GM21447 (cell line): ENCODE measurements around the gene RARRES2.
"Not testable (repeated sequence)": the region's sequence is repeated elsewhere in the genome, so short reads cannot be mapped to it uniquely, and the experiment has no call there.

Experiments used
- ATAC-seq: cut with Tn5 transposase; IDR thresholded peaks from one replicate; pipeline ENCODE4 v1.9.1; 2021; ENCODE audit not compliant: unreplicated experiment

RARRES2 gene

DNA sequence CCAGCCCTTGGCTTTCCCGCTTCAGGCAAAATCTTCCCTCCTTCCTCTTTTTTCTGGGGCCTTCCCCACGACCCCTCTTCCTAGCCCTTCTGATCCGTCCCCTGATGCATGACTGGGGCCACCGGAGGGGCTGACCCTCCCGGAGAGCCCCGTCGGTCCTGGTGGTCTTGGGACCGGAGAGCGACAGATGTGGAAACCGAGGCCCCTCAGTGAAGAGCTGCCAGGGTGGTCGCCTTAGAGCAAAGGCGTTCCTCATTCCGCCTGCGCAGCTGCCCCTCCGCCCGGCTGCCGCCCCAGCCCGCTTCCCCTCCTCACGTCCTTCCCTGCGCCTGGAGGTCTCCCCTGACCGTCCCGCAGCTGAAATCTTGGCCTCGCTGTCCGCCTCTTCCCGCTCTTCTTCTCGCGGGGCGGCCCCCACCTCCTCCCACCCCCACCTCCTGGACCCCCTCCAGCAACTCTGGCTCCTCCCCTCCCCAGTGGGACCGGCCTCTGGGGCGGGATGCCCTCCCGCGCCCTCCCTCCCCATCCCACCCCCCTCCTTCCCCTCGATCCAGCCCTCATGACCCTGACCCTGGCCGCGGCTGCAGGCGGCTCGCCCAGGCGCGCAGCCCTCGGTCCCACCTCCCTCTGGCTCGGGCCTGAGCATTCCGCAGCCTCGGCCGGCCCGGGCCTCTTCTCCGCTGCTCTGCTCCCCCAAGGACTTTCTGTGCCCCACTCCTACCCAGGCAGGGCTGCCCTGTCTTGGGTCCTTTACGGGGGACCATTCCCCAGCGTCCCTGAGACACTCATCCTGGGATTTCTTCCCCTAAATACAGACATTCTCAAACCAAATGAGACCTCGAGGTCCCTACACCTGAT, at the start of gene RARRES2:
Gene RARRES2 (minus strand): TSS at position 367 of the 858 bp plus-strand sequence. CDS start 1,020 bp downstream, outside the sequence.
- no peak for ATAC-seq

DNA sequence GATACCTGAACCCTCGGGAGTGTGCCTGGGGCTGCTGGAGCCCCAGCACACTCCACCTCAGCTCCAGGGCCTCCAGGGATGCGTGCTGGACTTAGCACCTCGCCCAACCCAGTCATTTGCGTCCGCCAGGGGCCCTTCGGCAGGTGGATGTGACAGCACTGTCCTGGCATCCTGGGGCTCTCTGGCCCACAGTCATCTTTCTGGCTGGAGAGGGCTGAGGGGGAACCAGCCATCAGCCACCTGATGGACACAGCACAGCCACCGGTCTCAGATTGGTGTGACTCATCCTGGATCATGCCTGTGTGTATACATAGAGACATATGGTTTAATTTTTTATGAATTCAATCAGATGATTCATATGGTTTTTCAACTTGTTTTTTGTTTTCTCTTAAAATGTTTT, 48.8 kb upstream of the RARRES2 start:
- ATAC-seq: no peak

DNA sequence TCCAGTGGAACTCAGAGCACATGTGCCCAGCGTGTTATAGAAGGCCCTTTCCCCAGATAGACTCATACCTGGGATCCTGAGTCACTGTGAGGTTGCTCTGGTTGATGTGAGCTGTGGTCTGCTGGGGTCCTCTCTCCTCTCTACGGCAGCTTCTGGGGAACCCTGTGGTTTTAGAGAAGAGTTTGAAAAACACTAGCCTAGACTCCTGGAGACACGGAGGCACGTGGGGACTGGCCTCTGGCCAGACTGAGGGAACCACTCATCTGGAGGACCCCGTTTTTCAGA, 48.0 kb upstream of the RARRES2 start:
- ATAC-seq: no peak

DNA sequence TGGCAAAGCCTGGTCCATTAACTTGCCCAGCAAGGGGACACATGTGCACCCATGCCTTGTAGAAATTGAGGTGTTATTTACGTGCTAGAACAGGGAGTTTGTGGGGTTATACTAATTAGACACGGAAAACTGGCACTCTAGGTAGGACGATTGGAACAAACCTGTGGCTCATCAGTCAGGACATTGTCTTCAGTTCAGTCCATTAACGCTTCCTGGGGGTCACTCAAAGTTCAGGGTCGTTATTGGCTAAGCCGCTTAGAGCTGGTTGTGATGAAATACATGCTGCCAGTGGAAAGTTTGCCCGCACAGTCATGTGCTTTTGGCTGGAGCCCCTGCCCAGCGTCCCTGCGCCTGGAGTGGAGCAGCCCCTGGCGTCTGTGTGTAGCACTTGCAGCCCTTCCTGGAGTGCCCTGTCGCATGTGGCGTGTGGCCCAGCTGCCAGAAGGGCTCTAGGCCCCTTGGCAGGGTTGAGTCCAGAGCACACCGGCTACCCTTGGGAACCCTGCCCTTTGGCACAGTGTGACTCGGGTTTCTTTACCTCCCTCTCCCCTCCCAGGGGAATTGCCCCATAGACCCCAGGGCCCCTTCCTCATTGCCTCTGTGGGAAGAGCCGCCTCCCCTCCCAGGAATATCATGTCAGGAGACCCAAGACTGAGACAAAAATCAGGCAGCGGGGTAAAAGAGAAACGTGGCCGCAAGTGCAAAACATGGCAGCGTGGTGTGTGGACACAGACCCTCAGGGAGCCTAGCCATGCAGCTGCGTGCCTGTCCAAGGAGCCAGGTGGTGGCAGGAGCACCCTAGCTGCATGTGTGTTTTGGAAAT, 47.5 kb upstream of the RARRES2 start:
- no peak for ATAC-seq

DNA sequence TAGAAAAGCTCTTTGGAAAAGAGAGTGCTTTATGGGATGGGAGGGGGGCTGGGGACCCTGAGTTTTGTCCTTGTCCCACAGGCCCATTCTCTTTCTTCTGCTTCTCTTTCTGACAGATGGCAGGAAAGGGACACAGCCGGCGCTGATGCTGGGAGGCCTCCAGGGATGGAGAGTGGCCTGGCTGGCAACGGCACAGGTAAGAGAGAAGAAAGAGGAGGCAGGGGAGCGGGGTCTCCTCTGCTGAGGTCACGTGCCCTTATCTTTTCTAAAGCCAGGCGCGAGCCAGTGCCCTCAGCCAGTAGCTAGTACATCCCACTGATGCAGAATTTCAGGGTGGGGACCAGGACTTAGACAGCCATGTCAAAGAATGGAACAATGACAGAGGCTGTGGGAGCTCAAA, 46.9 kb upstream of the RARRES2 start:
- ATAC-seq: no peak

DNA sequence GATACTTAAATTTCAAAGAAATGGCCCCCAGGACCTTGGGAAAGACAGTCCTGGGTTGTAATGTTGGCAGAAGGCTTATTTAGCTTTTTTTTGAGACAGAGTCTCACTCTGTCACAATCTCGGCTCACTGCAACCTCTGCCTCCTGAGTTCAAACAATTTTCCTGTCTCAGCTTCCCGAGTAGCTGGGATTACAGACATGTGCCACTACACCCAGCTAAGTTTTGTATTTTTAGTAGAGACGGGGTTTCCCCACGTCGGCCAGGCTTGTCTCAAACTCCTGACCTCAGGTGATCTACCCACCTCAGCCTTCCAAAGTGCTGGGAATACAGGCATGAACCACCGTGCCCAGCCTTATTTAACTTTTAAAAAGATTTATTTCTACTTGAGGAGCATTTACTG, 44.5 kb upstream of the RARRES2 start:
- not testable (repeated sequence) for ATAC-seq

DNA sequence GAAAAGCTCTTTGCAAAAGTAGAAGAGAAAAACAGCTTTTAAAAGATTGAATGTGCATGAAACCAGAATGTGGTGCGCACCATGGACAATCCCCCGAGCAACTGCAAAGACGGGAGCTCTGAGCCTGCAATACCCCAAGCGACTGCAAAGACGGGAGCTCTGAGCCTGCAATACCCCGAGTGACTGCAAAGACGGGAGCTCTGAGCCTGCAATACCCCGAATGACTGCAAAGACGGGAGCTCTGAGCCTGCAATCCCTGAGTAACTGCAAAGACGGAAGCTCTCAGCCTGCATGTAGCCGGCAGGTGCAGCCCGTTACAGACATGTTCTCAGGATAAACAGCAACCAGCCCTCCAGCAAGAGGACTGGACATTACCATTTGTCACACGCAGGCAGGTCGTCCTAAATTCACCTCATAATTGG, 43.9 kb upstream of the RARRES2 start:
- ATAC-seq: no peak

DNA sequence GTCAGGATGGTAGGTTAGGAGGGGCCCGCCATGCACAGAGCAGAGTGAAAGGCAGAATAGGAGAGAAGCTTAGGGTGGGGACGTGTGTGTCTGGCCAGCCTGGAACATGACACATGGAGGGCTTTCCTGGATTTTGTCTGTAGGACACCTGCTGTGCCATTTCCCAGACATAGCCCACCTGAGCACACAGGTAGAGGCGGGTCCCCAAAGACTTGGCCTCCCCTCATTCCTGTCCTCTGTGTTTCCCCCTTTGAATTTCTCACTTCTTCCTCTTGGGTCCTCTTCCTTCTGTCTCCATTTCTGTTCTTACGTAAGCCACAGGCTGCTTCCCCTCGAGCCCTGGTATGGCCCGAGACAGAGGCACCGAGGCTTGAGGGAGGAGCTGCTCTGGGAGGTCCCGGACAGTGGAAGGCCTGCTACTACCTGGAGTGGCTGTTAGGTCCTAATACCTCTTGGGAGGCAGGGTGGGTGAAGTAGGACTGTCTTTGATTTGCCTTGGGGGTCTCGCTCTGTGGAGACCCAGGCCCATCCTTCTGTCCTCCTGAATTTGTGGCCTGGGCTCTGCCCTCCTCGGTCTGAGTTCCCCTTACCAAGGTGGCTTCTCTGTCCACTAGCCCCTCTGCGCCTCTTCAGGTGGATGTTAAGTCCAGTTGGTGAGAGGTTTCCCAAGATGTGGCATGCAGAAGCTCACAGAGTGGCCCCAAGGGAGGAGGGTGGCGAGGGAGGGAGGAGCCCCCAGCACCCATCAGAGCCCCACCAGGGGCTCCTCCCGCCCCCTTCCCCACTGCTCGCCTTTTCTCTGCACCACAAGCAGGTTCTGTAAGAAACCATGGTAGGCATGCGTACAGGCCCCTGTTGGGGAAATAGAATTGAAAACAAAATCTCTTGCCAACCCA, 43.2 kb upstream of the RARRES2 start:
- ATAC-seq: no peak

DNA sequence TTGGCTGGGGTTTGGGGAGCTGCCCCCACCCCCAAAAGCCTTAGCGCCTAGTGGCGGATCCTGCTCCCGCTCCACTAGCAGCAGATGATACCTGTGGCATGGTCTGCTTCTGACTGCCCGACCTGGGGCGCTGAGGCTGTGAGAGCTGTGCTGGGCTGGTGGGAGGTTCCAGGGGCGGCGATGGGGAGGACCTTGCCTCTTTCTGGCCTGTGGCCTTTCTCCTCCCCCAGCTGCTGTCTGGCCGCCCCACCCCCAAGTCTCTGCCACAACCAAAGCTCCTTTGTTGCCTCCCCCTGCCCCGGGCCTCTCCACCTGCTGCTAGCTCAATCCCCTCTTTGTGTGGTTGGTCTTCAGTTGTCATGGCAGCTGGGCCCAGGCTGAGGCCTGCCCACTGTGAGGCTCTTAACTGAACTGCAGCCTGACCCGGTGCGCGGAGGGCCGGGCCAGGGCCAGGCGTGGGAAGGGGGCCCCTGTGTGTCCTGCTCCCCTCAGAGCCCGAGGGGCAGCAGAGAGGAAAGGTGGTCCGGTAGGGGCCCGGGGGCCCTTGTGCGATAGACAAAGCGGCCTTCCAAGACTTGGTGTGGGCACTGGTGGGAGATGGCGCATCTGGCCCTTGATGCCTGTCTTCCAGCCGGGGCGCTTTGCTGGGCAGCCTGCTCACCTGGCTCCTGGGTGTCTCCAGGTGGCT, 42.4 kb upstream of the RARRES2 start:
- no peak for ATAC-seq

DNA sequence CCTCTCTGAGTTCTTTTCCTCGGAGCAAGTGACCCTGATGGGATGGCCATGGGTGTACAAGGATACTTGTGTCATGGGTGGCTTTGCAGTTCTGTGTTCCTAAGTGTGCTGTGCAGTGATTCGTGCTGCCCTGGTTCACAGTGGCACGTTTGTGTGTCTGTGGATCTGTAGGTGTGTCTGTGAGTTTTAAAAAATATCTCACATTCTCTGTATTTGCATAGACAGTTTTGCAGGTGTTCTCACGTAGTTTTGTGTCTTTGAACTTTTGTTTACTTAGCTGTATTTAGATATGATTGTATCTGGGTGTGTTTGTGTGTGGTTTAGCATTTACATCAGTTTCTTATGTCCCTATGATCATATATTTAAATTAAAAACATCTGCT, 41.4 kb upstream of the RARRES2 start:
- ATAC-seq: no peak

DNA sequence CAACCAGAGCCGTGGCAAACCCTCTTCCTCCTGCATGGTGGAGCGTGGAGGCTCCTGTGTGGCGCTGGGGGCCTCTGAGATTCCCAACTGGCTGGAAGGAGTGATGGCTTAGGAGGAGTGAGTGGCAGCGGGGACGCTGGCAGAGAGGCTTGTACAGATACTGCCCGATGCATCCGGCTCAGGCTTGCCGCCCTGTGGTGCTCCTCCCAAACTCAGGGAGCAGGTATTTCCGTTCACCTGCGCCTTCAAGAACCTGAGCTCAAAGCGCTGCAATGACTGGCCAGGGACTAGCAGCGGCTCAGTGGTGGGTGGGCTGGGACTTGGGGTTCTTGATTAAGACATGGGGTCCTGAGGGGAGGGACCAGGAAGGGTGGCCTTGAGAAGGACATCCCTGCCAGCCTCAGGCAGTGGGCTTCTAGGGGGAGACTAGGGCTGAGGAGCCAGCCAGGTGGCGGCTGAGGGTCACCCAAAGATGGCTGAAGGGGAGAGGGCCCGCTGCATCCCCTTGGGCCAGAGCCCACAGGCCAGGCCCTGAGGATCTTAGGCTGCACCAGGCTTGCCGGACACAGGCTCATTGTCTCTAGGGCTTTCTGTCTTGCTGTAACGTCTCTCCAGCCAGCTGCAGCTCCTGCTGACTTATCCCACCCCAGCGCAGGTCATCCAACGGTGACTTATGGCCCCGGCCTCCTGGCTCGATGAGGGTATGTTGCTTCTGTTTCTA, 40.9 kb upstream of the RARRES2 start:
- ATAC-seq: no peak

DNA sequence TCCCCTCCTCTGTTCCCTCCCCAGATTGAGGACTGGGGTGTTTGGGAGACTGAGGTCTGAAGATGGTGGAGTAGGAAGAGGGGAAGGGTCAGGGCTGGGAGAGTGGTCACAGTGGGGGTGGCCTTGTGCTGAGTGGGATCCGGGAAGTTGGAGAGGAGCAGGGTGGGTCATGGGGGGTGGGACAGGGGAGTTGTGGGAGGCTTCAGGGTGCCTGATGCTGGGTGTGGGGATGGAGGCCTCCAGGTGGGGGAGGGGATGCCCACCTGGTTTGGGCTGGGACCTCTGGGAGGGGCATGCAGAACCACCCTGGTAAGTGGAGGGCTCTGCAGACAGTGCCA, 40.3 kb upstream of the RARRES2 start:
- no peak for ATAC-seq

DNA sequence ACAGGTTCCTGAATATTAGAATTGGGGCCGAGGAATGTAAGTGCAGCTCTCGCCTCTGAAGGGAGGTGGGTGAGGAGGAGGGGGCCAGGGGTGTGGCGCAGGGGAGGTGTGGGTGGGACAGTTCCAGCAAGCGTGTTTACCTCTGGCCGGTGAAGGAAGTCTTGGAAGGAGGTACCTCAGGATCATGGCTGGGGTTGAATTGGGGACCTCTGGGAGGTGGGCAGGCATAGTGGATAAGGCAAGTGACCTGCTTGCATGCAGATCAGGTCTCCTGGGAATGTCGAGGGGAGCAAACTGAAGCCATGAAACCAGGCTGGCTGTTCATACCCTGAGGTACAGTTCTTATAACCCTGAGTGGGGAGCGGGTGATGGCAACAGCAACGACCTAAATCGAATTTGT, 39.7 kb upstream of the RARRES2 start:
- no peak for ATAC-seq

DNA sequence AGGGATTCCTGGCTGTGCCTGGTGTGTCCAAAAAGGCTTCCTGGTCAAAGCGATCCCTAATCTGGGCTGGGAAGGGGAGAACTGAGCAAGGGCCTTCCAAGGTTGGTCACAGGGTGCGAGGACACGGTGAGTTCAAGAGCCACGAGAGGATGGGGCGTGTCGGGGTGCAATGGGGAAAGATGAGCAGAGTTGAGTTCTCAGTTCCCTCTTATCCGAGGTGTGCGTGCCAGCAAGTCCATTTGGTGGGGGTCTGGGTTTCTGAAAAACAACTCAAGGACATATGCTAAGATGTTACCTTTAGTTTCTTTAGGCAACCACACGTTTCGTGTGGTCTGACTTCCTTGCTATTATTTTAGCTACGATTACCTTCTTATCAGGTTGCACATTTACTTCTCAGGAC, 39.0 kb upstream of the RARRES2 start:
- ATAC-seq: peak; percentile 9

DNA sequence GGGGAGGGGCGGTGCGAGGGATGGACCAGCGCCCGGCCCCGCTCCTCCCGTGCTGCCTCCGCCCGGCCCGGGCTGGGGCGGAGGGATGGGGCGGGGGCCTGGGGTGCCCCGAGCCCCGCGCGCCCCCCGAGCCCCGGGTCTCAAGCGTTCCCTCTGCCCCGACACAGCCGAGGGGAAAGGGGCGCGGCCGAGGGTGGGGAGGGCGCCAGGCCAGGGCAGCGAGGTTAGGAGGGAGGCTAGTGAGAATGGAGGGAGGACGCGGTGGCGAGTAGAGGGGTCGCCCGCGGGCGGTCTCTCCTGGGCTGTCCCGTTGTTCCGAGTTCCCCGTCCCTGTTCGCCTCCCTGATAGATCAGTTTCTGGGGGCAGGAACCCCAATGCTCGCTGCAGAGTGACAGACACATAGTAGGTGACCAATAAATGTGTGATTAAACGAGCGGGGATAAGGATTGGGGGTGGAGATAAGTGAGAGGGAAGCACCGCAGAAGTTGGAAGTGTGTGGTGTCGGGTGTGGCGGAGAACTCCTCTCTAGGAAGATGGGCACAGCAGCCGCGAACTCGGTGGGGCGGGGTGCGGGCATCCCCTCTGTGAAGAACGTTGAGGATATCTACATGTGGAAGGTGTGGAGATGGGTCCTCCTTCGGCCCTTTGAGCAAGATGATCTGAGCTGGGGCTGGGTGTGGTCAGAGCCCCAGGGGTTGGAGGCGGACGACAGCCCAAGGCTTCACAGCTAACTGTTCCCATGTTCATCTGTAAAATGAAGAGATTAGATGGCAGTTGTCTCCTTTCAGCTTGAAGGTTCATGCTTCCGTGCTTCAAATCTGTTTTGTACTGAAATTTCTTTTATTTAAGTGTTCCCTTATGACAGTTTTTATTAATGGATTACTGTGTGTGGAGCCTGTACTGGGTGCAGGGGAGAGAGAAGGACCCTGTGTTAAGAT, 38.3 kb upstream of the RARRES2 start:
- no peak for ATAC-seq

DNA sequence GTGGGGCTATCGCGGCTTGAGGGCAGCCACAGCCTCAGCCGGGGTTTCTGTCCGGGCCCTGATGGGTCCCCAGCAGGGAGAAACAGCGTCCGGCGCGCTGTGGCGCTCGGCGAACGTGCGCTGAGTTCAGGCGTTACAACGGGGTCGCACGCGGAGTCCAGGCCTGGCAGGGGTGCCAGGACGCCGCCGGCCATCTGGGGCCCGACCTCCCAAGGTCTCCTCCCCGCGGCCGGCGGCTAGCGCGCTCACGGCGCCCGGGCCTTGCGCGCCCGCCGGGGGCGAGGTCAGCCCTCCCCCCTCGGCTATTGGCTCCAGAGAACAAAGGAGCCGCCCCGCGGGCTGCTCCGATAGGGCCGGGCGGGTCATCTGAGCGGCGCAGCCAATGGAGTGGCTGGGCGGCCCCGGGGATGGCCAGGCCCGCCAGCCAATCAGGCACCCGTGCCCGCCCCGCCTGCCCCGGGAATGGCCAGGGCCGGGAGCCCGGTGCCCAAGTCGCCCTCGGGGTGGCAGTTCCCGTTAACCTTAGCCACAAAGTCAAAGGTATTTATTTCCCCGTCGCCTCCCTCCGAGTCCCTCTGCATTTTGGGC, 37.5 kb upstream of the RARRES2 start, which contains the start of gene ZNF775:
Gene ZNF775 (plus strand): TSS at position 478 of the 588 bp plus-strand sequence. CDS start 9,141 bp downstream, outside the sequence.
- peak; percentile 63 for ATAC-seq

DNA sequence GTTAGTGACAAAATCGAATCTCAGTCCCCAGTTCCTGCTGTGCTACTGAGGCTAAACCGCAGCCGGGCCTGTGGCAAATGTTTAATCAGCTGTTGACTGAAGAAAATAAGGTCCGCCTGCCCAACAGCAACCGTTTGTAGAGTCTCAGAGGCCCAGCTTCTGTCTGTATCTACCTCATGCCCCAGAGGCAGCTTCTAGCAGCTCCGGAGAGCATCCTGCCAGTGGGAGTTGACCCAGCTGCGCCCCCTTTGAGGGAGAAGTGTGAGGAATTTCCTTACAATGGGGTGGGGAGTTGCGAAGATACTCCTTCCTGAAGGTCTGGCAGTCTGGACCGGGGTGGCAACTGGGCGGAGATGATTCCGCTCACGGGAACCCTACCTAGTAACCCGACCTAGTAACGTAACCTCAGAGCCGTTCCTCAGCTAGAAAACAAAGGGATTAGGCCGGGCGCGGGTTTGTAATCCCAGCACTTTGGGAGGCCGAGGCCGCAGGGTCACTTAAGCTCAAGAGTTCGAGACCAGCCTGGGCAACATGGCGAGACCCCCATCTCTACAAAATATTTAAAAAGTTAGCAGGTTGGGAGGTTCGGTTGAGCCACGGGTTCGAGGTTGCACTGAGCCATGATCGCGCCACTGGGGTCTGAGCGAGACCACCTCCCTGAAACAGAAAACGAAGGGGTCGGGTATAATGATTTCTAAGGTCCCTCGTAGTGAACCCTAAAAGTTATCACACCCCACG, 36.9 kb upstream of the RARRES2 start:
- no peak for ATAC-seq

DNA sequence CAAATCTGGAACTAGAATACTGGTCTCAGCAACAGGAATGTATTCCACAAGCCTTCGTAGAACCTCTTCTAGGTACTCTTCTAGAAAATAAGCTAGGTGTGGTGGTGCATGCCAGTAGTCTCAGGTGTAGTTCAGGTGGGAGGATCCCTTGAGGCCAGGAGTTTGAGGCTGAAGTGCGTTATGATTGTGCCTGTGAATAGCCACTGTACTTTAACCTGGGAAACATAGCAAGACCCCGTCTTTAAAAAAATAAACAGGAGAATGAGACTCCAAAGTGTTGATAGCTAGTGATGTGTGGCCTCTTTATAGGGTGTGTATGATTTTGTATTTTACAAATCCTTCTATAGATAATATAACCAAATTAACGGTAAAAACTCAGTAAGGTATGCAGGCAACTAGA, 36.2 kb upstream of the RARRES2 start:
- ATAC-seq: no peak
